ENCODE data around the gene UGT1A8.

Gene UGT1A8

GRCh38 chr2:233711312-233712008, 94.0 kb downstream of the UGT1A8 start:
- Histone ChIP-seq H3K27ac (ENCODE audit: low read length) (no peak overlapping the region), H2AFZ (ENCODE audit: low read depth, low read length) (no peak overlapping the region), H3K79me2 (ENCODE audit: low read length) (no peaks in the 10 kb centered on the region)

DNA sequence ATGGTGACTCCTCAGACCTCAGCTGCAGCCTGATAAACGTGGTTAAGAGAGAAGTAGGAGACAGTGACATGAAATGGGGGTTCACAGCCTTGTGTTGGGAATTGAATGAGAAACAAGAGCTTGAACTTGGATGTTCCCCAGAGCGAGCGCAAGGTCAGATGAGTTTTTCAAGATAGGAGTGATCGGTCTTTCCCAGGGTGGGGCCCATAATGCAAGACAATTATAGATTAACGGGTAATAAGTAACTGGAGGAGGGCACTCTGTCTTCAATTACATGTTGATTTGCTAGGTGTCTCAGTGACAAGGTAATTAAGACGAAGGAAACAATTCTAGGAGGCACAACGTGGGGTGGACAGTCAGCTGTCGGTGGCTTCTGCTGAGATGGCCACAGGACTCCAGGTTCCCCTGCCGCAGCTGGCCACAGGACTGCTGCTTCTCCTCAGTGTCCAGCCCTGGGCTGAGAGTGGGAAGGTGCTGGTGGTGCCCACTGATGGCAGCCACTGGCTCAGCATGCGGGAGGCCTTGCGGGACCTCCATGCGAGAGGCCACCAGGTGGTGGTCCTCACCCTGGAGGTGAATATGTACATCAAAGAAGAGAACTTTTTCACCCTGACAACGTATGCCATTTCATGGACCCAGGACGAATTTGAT, 95.3 kb downstream of the UGT1A8 start, which contains the start of gene UGT1A5:
Gene UGT1A5 (plus strand): TSS at position 297 of the 651 bp plus-strand sequence. CDS start 85 bp downstream, at position 382.
- no peak within 1 kb of the TSS for H3K4me2 ChIP-seq (ENCODE audit: low read length)
- no peaks in the 10 kb centered on the region for H3K79me2 ChIP-seq (ENCODE audit: low read length)
- H3K36me3 ChIP-seq (replicated peaks; ENCODE audit: low read depth, low read length) = no peaks in the 10 kb centered on the region
- no peaks in the 10 kb centered on the region for H3K9me3 ChIP-seq (ENCODE audit: insufficient read depth, low read length)
- no peak for TF ChIP-seq EZH2phosphoT487 (IDR thresholded peaks at IDR 0.05; ENCODE audit: low read depth)
- TF ChIP-seq, protein P1, sequence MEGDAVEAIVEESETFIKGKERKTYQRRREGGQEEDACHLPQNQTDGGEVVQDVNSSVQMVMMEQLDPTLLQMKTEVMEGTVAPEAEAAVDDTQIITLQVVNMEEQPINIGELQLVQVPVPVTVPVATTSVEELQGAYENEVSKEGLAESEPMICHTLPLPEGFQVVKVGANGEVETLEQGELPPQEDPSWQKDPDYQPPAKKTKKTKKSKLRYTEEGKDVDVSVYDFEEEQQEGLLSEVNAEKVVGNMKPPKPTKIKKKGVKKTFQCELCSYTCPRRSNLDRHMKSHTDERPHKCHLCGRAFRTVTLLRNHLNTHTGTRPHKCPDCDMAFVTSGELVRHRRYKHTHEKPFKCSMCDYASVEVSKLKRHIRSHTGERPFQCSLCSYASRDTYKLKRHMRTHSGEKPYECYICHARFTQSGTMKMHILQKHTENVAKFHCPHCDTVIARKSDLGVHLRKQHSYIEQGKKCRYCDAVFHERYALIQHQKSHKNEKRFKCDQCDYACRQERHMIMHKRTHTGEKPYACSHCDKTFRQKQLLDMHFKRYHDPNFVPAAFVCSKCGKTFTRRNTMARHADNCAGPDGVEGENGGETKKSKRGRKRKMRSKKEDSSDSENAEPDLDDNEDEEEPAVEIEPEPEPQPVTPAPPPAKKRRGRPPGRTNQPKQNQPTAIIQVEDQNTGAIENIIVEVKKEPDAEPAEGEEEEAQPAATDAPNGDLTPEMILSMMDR (IDR thresholded peaks at IDR 0.05; ENCODE audit: low read depth, low read length) = no peak
- H4K20me1 ChIP-seq (ENCODE audit: insufficient read depth, low read length) = no peaks in the 10 kb centered on the region
- H3K27me3 ChIP-seq (ENCODE audit: low read depth, low read length) = no peaks in the 10 kb centered on the region
- no peaks in the 10 kb centered on the region for H3K4me1 ChIP-seq (ENCODE audit: low read length)
- H2AFZ ChIP-seq (ENCODE audit: low read depth, low read length) = no peak within 1 kb of the TSS
- no peak within 1 kb of the TSS for H3K4me3 ChIP-seq (ENCODE audit: low read length)
- H3K27ac ChIP-seq (ENCODE audit: low read length) = no peak within 1 kb of the TSS
- H3K9ac ChIP-seq (ENCODE audit: low read length) = no peak within 1 kb of the TSS

More at GRCh38 chr2:233711312-233712008, 94.0 kb downstream of the UGT1A8 start:
- no peak overlapping the region for H3K4me3 ChIP-seq (ENCODE audit: low read length)
- no peaks in the 10 kb centered on the region for H3K27me3 ChIP-seq (ENCODE audit: low read depth, low read length)
- H3K4me2 ChIP-seq (ENCODE audit: low read length) = no peak overlapping the region
- no peaks in the 10 kb centered on the region for H3K9me3 ChIP-seq (ENCODE audit: insufficient read depth, low read length)
- H4K20me1 ChIP-seq (ENCODE audit: insufficient read depth, low read length) = no peaks in the 10 kb centered on the region
- TF ChIP-seq, protein P1 (IDR thresholded peaks at IDR 0.05; ENCODE audit: low read depth, low read length) = peak; percentile 72
- TF ChIP-seq EZH2phosphoT487 (IDR thresholded peaks at IDR 0.05; ENCODE audit: low read depth) = no peak
- no peaks in the 10 kb centered on the region for H3K4me1 ChIP-seq (ENCODE audit: low read length)
- no peaks in the 10 kb centered on the region for H3K36me3 ChIP-seq (replicated peaks; ENCODE audit: low read depth, low read length)
- no peak overlapping the region for H3K9ac ChIP-seq (ENCODE audit: low read length)

DNA sequence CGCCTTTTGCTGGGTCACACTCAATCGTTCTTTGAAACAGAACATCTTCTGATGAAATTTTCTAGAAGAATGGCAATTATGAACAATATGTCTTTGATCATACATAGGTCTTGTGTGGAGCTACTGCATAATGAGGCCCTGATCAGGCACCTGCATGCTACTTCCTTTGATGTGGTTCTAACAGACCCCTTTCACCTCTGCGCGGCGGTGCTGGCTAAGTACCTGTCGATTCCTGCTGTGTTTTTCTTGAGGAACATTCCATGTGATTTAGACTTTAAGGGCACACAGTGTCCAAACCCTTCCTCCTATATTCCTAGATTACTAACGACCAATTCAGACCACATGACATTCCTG, 95.8 kb downstream of the UGT1A8 start:
- no peaks in the 10 kb centered on the region for H4K20me1 ChIP-seq (ENCODE audit: insufficient read depth, low read length)
- H3K4me3 ChIP-seq (ENCODE audit: low read length) = no peak overlapping the region
- no peaks in the 10 kb centered on the region for H3K9me3 ChIP-seq (ENCODE audit: insufficient read depth, low read length)
- no peak overlapping the region for H3K9ac ChIP-seq (ENCODE audit: low read length)
- H3K4me2 ChIP-seq (ENCODE audit: low read length) = no peak overlapping the region
- TF ChIP-seq, protein P1 (IDR thresholded peaks at IDR 0.05; ENCODE audit: low read depth, low read length) = no peak
- no peak for TF ChIP-seq EZH2phosphoT487 (IDR thresholded peaks at IDR 0.05; ENCODE audit: low read depth)
- no peak overlapping the region for H2AFZ ChIP-seq (ENCODE audit: low read depth, low read length)
- no peak overlapping the region for H3K27ac ChIP-seq (ENCODE audit: low read length)
- H3K4me1 ChIP-seq (ENCODE audit: low read length) = no peaks in the 10 kb centered on the region
- H3K79me2 ChIP-seq (ENCODE audit: low read length) = no peaks in the 10 kb centered on the region
- no peaks in the 10 kb centered on the region for H3K27me3 ChIP-seq (ENCODE audit: low read depth, low read length)
- no peaks in the 10 kb centered on the region for H3K36me3 ChIP-seq (replicated peaks; ENCODE audit: low read depth, low read length)

- Histone ChIP-seq H3K27ac (ENCODE audit: low read length) (no peak overlapping the region), H4K20me1 (ENCODE audit: insufficient read depth, low read length) (no peaks in the 10 kb centered on the region), H2AFZ (ENCODE audit: low read depth, low read length) (no peak overlapping the region), H3K4me2 (ENCODE audit: low read length) (no peak overlapping the region), H3K79me2 (ENCODE audit: low read length) (no peaks in the 10 kb centered on the region), H3K27me3 (ENCODE audit: low read depth, low read length) (no peaks in the 10 kb centered on the region), H3K9me3 (ENCODE audit: insufficient read depth, low read length) (no peaks in the 10 kb centered on the region), H3K36me3 (replicated peaks; ENCODE audit: low read depth, low read length) (no peaks in the 10 kb centered on the region), H3K4me3 (ENCODE audit: low read length) (no peak overlapping the region), H3K4me1 (ENCODE audit: low read length) (no peaks in the 10 kb centered on the region), H3K9ac (ENCODE audit: low read length) (no peak overlapping the region)
- no peak for TF ChIP-seq EZH2phosphoT487 (IDR thresholded peaks at IDR 0.05; ENCODE audit: low read depth)
- TF ChIP-seq, protein P1 (IDR thresholded peaks at IDR 0.05; ENCODE audit: low read depth, low read length) = no peak
Observed at GRCh38 chr2:233714121-233714520, 96.7 kb downstream of the UGT1A8 start.

Data from OCI-LY3 (cell line).